ENCODE results near the gene UGT1A8. TPM values are rescaled to one million over a fixed set of nuclear protein-coding genes. Genes with fewer than 3 reads are reported as not detected.

Gene UGT1A8
- polyA plus RNA-seq, 1 of the 3 experiments (the other 2 are of a cell fraction) = not detected

- WGBS (ENCODE audit: low lambda C conversion rate) = 75% methylated on average over 3 of the region's 3 CpGs
- ChIA-PET CTCF (no interaction called here), POLR2A (no interaction called here)
These were observed 55.5 kb downstream of the UGT1A8 start for GRCh38 chr2:233672886-233673285.

GRCh38 chr2:233673896-233674295 lies 56.5 kb downstream of the UGT1A8 start:
- POLR2A ChIA-PET = no interaction called here
- no peaks in the 10 kb centered on the region for H3K4me1 ChIP-seq (ENCODE audit: control insufficient read depth in 1 of 2, insufficient read depth in 2 of 2, low read depth in 1 of 2, low read length in 1 of 2)
- H3K79me2 ChIP-seq (ENCODE audit: insufficient read depth) = no peaks in the 10 kb centered on the region
- no peak overlapping the region for H3K4me2 ChIP-seq
- H3K9me3 ChIP-seq = no peaks in the 10 kb centered on the region
- H3K9me2 ChIP-seq = no peaks in the 10 kb centered on the region
- H3K36me3 ChIP-seq (replicated peaks in 1 of 2; ENCODE audit: control insufficient read depth in 1 of 2, insufficient read depth in 2 of 2, low read length in 1 of 2) = no peaks in the 10 kb centered on the region
- TF ChIP-seq CHD2 (IDR thresholded peaks at IDR 0.05; ENCODE audit: low read length, partially characterized antibody) = no peak
- no peak for TF ChIP-seq CTCF (IDR thresholded peaks at IDR 0.05)
- TF ChIP-seq ELF1 (IDR thresholded peaks at IDR 0.05) = no peak
- TF ChIP-seq ZBTB33 (IDR thresholded peaks at IDR 0.05; ENCODE audit: borderline replicate concordance, low read depth) = no peak
- no peak for TF ChIP-seq YY1 (IDR thresholded peaks at IDR 0.05; ENCODE audit: low read depth)
- no peak for TF ChIP-seq EZH2phosphoT487 (IDR thresholded peaks at IDR 0.05; ENCODE audit: borderline replicate concordance, low read depth)
- no peak for TF ChIP-seq SMC3 (IDR thresholded peaks at IDR 0.05; ENCODE audit: low read depth, low read length)
- no peak for TF ChIP-seq EP300 (IDR thresholded peaks at IDR 0.05; ENCODE audit: borderline replicate concordance in 1 of 2, low read depth in 1 of 2, low read length in 1 of 2)
- no peak for TF ChIP-seq SIN3A (IDR thresholded peaks at IDR 0.05; ENCODE audit: borderline replicate concordance, low read depth, low read length)
- TF ChIP-seq RAD21 (IDR thresholded peaks at IDR 0.05; ENCODE audit: low read length) = no peak
- TF ChIP-seq NFIC (IDR thresholded peaks at IDR 0.05; ENCODE audit: borderline replicate concordance) = no peak
- no peak for TF ChIP-seq FOXM1 (IDR thresholded peaks at IDR 0.05; ENCODE audit: low read depth)
- no peak for TF ChIP-seq REST (IDR thresholded peaks at IDR 0.05; ENCODE audit: low read depth, low read length)
- no peak for TF ChIP-seq TEAD4 (IDR thresholded peaks at IDR 0.05; ENCODE audit: borderline replicate concordance, insufficient read depth)
- no peak for TF ChIP-seq RFX5 (IDR thresholded peaks at IDR 0.05; ENCODE audit: low read length)
- no peak for TF ChIP-seq IRF3 (IDR thresholded peaks at IDR 0.05; ENCODE audit: low read depth, low read length)
- TF ChIP-seq TAF1 (IDR thresholded peaks at IDR 0.05; ENCODE audit: borderline replicate concordance, low read depth, low read length) = no peak
- no peak for TF ChIP-seq FOXJ3 (CRISPR knock-in tag; IDR thresholded peaks at IDR 0.05)
- no peak for TF ChIP-seq MAX (IDR thresholded peaks at IDR 0.05; ENCODE audit: low read depth)
- no peak overlapping the region for H3K4me3 ChIP-seq (ENCODE audit: low read depth in 2 of 2, low read length in 1 of 2)
- H3K9ac ChIP-seq = no peak overlapping the region
- DNase-seq = no peak
- CTCF ChIA-PET = no interaction called here
- no peak overlapping the region for H2AFZ ChIP-seq (ENCODE audit: low read depth)
- no peak overlapping the region for H3K27ac ChIP-seq (ENCODE audit: low read depth in 2 of 2, low read length in 1 of 2)
- H3K27me3 ChIP-seq (ENCODE audit: insufficient read depth) = no peaks in the 10 kb centered on the region
- no peaks in the 10 kb centered on the region for H4K20me1 ChIP-seq (ENCODE audit: insufficient read depth)
- no peaks in the 10 kb centered on the region for H3F3A ChIP-seq (replicated peaks; ENCODE audit: insufficient read depth)

More at GRCh38 chr2:233672886-233673285, 55.5 kb downstream of the UGT1A8 start:
- Histone ChIP-seq H3K27me3 (ENCODE audit: insufficient read depth) (no peaks in the 10 kb centered on the region), H3F3A (replicated peaks; ENCODE audit: insufficient read depth) (no peaks in the 10 kb centered on the region), H4K20me1 (ENCODE audit: insufficient read depth) (no peaks in the 10 kb centered on the region), H3K36me3 (replicated peaks in 1 of 2; ENCODE audit: control insufficient read depth in 1 of 2, insufficient read depth in 2 of 2, low read length in 1 of 2) (no peaks in the 10 kb centered on the region), H3K4me3 (ENCODE audit: low read depth in 2 of 2, low read length in 1 of 2) (no peak overlapping the region), H3K4me2 (no peak overlapping the region), H3K9me2 (no peaks in the 10 kb centered on the region), H3K9ac (no peak overlapping the region), H3K9me3 (no peaks in the 10 kb centered on the region), H2AFZ (ENCODE audit: low read depth) (no peak overlapping the region), H3K27ac (ENCODE audit: low read depth in 2 of 2, low read length in 1 of 2) (no peak overlapping the region), H3K4me1 (ENCODE audit: control insufficient read depth in 1 of 2, insufficient read depth in 2 of 2, low read depth in 1 of 2, low read length in 1 of 2) (no peaks in the 10 kb centered on the region), H3K79me2 (ENCODE audit: insufficient read depth) (no peaks in the 10 kb centered on the region)
- TF ChIP-seq NRF1 (IDR thresholded peaks at IDR 0.05; ENCODE audit: low read depth, low read length) (no peak), TCF12 (IDR thresholded peaks at IDR 0.05) (no peak)
- no peak for DNase-seq

Data from SK-N-SH (cell line).